AG10803 (cell line): ENCODE measurements around the gene DHRS4.

Experiments used
- DNase-seq: peaks from one replicate; pipeline ENCODE4 v3.0.0; 2010; ENCODE audit warnings: low read depth
- H3K4me3 ChIP-seq: 2 replicates; pipeline ENCODE4 v1.5.1; 2011; ENCODE audit warnings: mild to moderate bottlenecking, low read length, control low read depth
- CTCF ChIP-seq: conservative IDR thresholded peaks from 2 replicates; pipeline ENCODE4 v1.5.1; 2011; ENCODE audit warnings: mild to moderate bottlenecking, low read length, control low read depth, inconsistent platforms

DHRS4 gene

GRCh38 chr14:23953464-23954278 lies at the start of gene DHRS4:
Gene DHRS4 (plus strand): TSS chr14:23953770. CDS start chr14:23953789, 19 bp downstream.
- peak; percentile 90 for TF ChIP-seq CTCF

GRCh38 chr14:23910101-23910875 lies 43.3 kb upstream of the DHRS4 start:
- DNase-seq: peak; percentile 54
- H3K4me3 ChIP-seq: no peak overlapping the region
- TF ChIP-seq CTCF: peak; percentile 90

More at GRCh38 chr14:23953464-23954278, at the start of gene DHRS4:
- peak within 1 kb of the TSS; percentile 92 for H3K4me3 ChIP-seq
- DNase-seq: peak; percentile 79

GRCh38 chr14:23910876-23911210 lies 42.7 kb upstream of the DHRS4 start:
- no peak for DNase-seq
- TF ChIP-seq CTCF: no peak
- no peak overlapping the region for H3K4me3 ChIP-seq

GRCh38 chr14:23915559-23915958 lies 38.0 kb upstream of the DHRS4 start:
- no peak overlapping the region for H3K4me3 ChIP-seq
- DNase-seq: no peak
- TF ChIP-seq CTCF: no peak

- no peak for TF ChIP-seq CTCF
- no peak overlapping the region for H3K4me3 ChIP-seq
- peak; percentile 7 for DNase-seq
These were observed 37.6 kb upstream of the DHRS4 start for GRCh38 chr14:23916004-23916403.

- no peak for TF ChIP-seq CTCF
- DNase-seq: no peak
- no peak overlapping the region for H3K4me3 ChIP-seq
These were observed 37.1 kb upstream of the DHRS4 start for GRCh38 chr14:23916446-23916845.

- no peak for DNase-seq
- no peak overlapping the region for H3K4me3 ChIP-seq
- TF ChIP-seq CTCF: no peak
These were observed 31.0 kb upstream of the DHRS4 start for GRCh38 chr14:23922545-23922944.
